SU-DHL-6 (cell line): ENCODE data around the gene MEIS2.

ENCODE experiments used
- CTCF ChIP-seq: fragments of 200-600 bp; sonication (generic); IDR thresholded peaks from one replicate; pipeline ENCODE4 v1.5.1; 2017; ENCODE audit warnings: antibody characterized with exemption, mild to moderate bottlenecking, low read length, moderate library complexity; ENCODE audit not compliant: insufficient read depth, poor library complexity, severe bottlenecking
- EZH2phosphoT487 ChIP-seq: fragments of 200-600 bp; sonication (generic), shearing (Covaris generic); conservative IDR thresholded peaks from 2 replicates; pipeline ENCODE4 v1.6.1; 2018; ENCODE audit warnings: mild to moderate bottlenecking, antibody characterized with exemption, low read length, moderate library complexity, mixed read lengths

- TF ChIP-seq CTCF (no peak), EZH2phosphoT487 (no peak)
These were observed 185.2 kb downstream of the MEIS2 start for GRCh38 chr15:36914960-36915808.
